Thyroid gland (tissue), 4 donors: Measurements from ENCODE around the gene UCP2. TPM values are rescaled to one million over a fixed set of nuclear protein-coding genes. Genes with fewer than 3 reads are reported as not detected.
A peak's percentile ranks its signal among the peaks of the same experiment; 100 is the strongest.

Experiments used
- DNase-seq, 2 donors: peaks; one replicate each; pipeline ENCODE4 v3.0.0-alpha.2; 2019
- H3K27ac ChIP-seq, 3 donors: fragments of 200-600 bp; sonication (generic); 1 replicate in 2 of 3; 2 replicates in 1 of 3; pipeline ENCODE4 v1.5.1; 2016 to 2019; ENCODE audit warnings: mild to moderate bottlenecking in 1 of 3, moderate library complexity in 1 of 3
- H3K27me3 ChIP-seq: fragments of 200-600 bp; sonication (generic); one replicate; pipeline ENCODE4 v1.5.1; 2019
- H3K36me3 ChIP-seq, 2 donors: fragments of 200-600 bp; sonication (generic); one replicate each; pipeline ENCODE4 v1.5.1; 2016 to 2019
- H3K4me1 ChIP-seq, 2 donors: fragments of 200-600 bp; sonication (generic); one replicate each; pipeline ENCODE4 v1.5.1; 2017 to 2019
- H3K4me3 ChIP-seq, 3 donors: fragments of 200-600 bp; sonication (generic); replicated peaks in 1 of 3; 1 replicate in 2 of 3; 2 replicates in 1 of 3; pipeline ENCODE4 v1.5.1; 2016; ENCODE audit warnings: mild to moderate bottlenecking in 1 of 3
- H3K9me3 ChIP-seq: fragments of 200-600 bp; sonication (generic); one replicate; pipeline ENCODE4 v1.5.1; 2017
- POLR2A ChIP-seq, 2 donors: fragments of 450-650 bp; IDR thresholded peaks; one replicate each; pipeline ENCODE4 v1.6.1; 2017; ENCODE audit warnings: antibody characterized with exemption in 2 of 2, mild to moderate bottlenecking in 2 of 2, moderate library complexity in 1 of 2
- WGBS, 2 donors: methylation state at CpG; one replicate each; pipeline ENCODE4 v1.1.5; 2017; 5-methylcytosine and 5-hydroxymethylcytosine counted together
- intact Hi-C: fragments of 100-400 bp; cut with DNase I; formaldehyde crosslinking; loops from one replicate; pipeline ENCODE4 v1.15.1; 2023
- total RNA-seq, 4 donors: library from RNA; depleted of rRNA; stranded (reverse); fragments of >200 nt; gene quantifications; one replicate each; pipeline ENCODE4 v1.2.3, GENCODE V29; 2016
- TF ChIP-seq, protein P1 (sequence below), 6 experiments: fragments of 200-600 bp in 3 of 6; fragments of 450-650 bp in 3 of 6; sonication (generic) in 3 of 6; IDR thresholded peaks; one replicate each; pipeline ENCODE4 v1.5.1; 2016 to 2019; ENCODE audit warnings: antibody characterized with exemption in 6 of 6, mild to moderate bottlenecking in 2 of 6, inconsistent platforms in 1 of 6, moderate library complexity in 1 of 6

Gene UCP2, protein sequence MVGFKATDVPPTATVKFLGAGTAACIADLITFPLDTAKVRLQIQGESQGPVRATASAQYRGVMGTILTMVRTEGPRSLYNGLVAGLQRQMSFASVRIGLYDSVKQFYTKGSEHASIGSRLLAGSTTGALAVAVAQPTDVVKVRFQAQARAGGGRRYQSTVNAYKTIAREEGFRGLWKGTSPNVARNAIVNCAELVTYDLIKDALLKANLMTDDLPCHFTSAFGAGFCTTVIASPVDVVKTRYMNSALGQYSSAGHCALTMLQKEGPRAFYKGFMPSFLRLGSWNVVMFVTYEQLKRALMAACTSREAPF
- 10 to 100 TPM; 41.4 to 97.0 (median 52.5) TPM for total RNA-seq

DNA sequence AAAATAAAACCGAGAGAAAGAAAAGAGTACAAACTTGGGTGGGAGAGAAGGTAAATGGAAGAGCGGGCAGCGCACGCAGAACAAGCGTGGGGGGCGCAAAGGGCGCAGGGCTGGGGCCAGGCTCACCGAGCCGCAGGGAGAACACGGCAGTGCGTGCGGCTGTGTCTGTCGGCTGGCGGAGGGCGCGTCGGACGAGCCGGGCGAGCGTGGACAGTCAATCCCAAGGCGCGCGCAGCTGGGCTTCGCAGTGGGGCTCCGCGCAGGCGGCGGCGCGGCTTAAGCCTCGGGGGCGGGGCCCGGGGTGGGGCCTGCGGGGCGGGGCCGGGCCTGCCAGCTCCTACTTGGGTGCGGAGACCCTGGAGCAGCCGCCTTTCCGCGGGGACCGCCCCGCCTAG is at the start of gene UCP2:
Gene UCP2, minus strand, starts transcription at position 249 of the 395 bp plus-strand sequence. CDS start 4,465 bp downstream, outside the sequence.
- H3K4me1 ChIP-seq: peaks cover 21 to 28% of the 10 kb centered on the region in 2 donors
- H3K27me3 ChIP-seq: no peaks in the 10 kb centered on the region
- peak within 1 kb of the TSS; percentile 18 to 76 (median 51) for H3K4me3 ChIP-seq
- TF ChIP-seq, protein P1, sequence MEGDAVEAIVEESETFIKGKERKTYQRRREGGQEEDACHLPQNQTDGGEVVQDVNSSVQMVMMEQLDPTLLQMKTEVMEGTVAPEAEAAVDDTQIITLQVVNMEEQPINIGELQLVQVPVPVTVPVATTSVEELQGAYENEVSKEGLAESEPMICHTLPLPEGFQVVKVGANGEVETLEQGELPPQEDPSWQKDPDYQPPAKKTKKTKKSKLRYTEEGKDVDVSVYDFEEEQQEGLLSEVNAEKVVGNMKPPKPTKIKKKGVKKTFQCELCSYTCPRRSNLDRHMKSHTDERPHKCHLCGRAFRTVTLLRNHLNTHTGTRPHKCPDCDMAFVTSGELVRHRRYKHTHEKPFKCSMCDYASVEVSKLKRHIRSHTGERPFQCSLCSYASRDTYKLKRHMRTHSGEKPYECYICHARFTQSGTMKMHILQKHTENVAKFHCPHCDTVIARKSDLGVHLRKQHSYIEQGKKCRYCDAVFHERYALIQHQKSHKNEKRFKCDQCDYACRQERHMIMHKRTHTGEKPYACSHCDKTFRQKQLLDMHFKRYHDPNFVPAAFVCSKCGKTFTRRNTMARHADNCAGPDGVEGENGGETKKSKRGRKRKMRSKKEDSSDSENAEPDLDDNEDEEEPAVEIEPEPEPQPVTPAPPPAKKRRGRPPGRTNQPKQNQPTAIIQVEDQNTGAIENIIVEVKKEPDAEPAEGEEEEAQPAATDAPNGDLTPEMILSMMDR (IDR thresholded peaks at IDR 0.05): no peak
- peak; percentile 18 to 82 for TF ChIP-seq POLR2A (IDR thresholded peaks at IDR 0.05)
- WGBS, 2 donors: 1 to 2% methylated on average over 26 to 33 of the region's 43 CpGs
- intact Hi-C loops: loop anchor here (5.0 kb wide), 1 partner anchor 40 kb away; no protein-coding TSS in a partner anchor
- peak within 1 kb of the TSS; percentile 83 to 93 (median 92) for H3K27ac ChIP-seq
- no peaks in the 10 kb centered on the region for H3K9me3 ChIP-seq
- peak; percentile 90 to 92 for DNase-seq
- H3K36me3 ChIP-seq: peaks cover 7 to 11% of the 10 kb centered on the region in 2 donors

DNA sequence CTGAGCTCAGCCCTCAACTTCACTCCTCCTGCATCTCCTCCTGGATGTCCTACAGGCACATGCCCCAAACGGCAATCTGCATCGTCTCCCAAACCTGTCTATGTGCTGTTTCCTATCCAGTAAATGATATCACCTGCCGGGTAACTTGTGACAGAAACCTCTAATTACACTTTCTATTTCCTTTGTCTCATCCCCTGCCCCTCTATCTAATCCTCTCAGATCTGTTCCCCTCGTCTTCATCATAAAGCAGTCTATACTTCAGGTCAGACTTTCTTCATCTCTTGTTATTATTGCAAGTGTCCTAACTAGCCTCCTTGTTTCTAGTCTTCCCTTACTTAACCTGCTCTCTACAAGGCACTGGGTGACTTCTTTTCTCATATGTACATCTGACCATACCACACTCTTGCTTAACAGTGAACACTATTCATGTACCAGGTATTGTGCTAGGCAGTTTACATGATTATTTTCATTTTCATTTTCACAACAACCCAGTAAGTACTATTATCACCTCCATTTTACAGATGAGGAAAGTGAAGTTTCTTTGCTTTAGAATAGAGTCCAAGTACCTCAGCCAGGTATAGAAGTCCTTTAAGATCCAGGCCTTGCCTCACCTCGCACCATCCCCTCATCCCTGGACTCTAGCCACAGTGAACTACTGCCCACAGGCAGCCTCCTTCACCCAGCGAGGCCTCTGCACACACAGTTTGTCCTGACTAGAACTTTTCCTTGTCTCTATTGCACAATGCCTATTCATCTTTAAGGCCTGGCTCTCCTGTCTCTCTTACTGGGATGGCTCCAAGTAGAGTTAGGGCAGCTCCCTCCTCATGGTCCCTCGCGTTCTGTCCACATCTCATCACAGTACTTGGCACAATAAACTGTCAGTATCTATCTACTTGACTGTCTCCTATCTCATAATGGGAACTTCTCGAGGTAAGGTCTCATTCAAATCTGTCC is 48.4 kb upstream of the UCP2 start:
- Histone ChIP-seq H3K36me3 (peaks cover 17 to 18% of the 10 kb centered on the region in 2 donors), H3K27ac (no peak overlapping the region), H3K4me3 (no peak overlapping the region), H3K27me3 (no peaks in the 10 kb centered on the region), H3K9me3 (no peaks in the 10 kb centered on the region), H3K4me1 (peaks cover 0 to 8% of the 10 kb centered on the region in 2 donors)
- intact Hi-C loops: no loop called here
- TF ChIP-seq POLR2A (IDR thresholded peaks at IDR 0.05): no peak
- TF ChIP-seq, protein P1 (IDR thresholded peaks at IDR 0.05): no peak
- WGBS, 2 donors: 89 to 92% methylated on average over 9 of the region's 9 CpGs
- DNase-seq: no peak

DNA sequence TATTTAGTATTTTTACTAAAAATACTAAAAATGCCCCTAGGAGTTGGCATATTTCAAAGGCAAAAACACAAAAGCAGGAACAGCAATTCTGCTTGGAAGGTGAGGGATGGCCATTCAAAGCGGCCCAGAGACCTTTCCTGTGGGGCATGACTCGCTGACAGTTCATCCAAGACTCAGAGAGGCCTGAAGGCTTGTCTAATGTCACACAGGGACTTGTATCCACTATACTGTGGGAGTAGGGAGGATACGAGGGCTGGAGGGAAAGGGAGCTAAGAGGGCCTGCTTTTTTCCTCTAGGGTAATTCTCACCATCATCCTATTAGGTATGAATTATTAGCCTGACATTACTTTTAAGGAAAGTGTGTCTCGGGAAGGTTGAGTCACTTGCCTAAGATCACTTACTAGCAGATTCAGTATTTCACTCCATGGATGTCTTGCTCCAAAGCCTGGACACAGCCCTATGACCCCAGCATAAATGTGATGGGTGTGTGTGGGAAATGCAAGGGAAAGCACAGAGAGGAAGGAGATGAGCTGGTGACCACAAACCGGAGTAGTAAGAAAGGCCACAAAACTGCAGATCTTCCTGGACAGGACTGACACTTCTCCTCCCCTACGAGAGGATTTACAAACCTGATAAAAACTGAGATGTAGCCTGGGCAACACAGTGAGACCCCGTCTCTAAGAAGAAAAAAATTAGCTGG is 43.0 kb upstream of the UCP2 start:
- no peak for DNase-seq
- peaks cover 0 to 26% of the 10 kb centered on the region in 2 donors for H3K4me1 ChIP-seq
- H3K36me3 ChIP-seq: no peaks in the 10 kb centered on the region
- TF ChIP-seq POLR2A (IDR thresholded peaks at IDR 0.05): no peak
- TF ChIP-seq, protein P1 (IDR thresholded peaks at IDR 0.05): no peak
- intact Hi-C loops: no loop called here
- H3K4me3 ChIP-seq: no peak overlapping the region
- no peaks in the 10 kb centered on the region for H3K27me3 ChIP-seq
- peak overlapping the region in 2 of 3 donors; percentile 13 to 35 for H3K27ac ChIP-seq
- WGBS, 2 donors: 91 to 94% methylated on average over 7 of the region's 7 CpGs
- H3K9me3 ChIP-seq: no peaks in the 10 kb centered on the region

DNA sequence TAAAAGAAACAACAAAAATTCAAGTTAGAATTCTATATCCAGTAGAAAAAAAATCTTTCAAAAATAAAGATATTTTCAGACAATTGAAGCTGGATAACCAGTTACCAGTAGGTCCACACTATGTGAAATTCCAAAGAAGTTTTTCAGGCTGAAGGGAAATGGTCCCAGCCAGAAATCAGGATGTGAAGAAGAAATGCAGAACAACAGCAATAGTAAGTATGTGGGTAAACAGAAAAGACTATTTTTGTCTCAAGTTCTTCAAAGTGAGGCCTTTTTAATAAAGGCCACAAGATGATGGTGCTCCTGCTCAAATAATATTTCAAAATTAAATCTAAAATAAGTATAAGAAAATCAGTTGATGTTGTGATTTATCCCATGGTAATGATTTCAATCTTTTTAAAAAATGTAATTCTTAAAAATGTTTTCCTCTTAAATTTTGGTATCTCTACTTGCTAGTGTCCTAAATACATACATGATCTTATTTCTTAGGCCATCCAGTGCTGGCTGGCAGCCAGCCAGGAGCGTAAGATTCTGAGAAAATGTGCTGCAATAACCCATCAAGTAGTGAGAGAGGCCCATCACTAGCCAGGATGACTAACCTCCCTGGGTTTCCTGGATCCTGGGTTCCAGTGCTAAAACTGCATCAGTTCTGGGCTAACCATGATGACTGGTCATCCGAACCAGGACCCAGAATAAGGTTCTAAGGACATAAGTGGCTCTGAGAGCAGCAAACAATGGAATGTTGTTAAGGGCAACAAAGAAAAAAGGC is 41.8 kb upstream of the UCP2 start:
- no peaks in the 10 kb centered on the region for H3K36me3 ChIP-seq
- H3K9me3 ChIP-seq: no peaks in the 10 kb centered on the region

More for the DNA sequence above, 41.8 kb upstream of the UCP2 start:
- peak overlapping the region in 1 of 3 donors; percentile 35 for H3K27ac ChIP-seq
- no peak overlapping the region for H3K4me3 ChIP-seq
- DNase-seq: peak; percentile 60 to 64
- H3K27me3 ChIP-seq: no peaks in the 10 kb centered on the region
- 53 to 60% methylated on average over 2 of the region's 2 CpGs for WGBS, 2 donors
- peaks cover 5 to 33% of the 10 kb centered on the region in 2 donors for H3K4me1 ChIP-seq
- no peak for TF ChIP-seq POLR2A (IDR thresholded peaks at IDR 0.05)
- TF ChIP-seq, protein P1 (IDR thresholded peaks at IDR 0.05): no peak
- intact Hi-C loops: loop anchor here (5.0 kb wide), 1 partner anchor 42 kb away; the partner anchor contains the start of gene UCP2
